GM21576 (cell line): ENCODE data around the gene CHD6.

Source experiments
- ATAC-seq: cut with Tn5 transposase; IDR thresholded peaks from one replicate; pipeline ENCODE4 v1.9.1; 2021; ENCODE audit warnings: mild to moderate bottlenecking, moderate library complexity; ENCODE audit not compliant: unreplicated experiment

Gene CHD6

DNA sequence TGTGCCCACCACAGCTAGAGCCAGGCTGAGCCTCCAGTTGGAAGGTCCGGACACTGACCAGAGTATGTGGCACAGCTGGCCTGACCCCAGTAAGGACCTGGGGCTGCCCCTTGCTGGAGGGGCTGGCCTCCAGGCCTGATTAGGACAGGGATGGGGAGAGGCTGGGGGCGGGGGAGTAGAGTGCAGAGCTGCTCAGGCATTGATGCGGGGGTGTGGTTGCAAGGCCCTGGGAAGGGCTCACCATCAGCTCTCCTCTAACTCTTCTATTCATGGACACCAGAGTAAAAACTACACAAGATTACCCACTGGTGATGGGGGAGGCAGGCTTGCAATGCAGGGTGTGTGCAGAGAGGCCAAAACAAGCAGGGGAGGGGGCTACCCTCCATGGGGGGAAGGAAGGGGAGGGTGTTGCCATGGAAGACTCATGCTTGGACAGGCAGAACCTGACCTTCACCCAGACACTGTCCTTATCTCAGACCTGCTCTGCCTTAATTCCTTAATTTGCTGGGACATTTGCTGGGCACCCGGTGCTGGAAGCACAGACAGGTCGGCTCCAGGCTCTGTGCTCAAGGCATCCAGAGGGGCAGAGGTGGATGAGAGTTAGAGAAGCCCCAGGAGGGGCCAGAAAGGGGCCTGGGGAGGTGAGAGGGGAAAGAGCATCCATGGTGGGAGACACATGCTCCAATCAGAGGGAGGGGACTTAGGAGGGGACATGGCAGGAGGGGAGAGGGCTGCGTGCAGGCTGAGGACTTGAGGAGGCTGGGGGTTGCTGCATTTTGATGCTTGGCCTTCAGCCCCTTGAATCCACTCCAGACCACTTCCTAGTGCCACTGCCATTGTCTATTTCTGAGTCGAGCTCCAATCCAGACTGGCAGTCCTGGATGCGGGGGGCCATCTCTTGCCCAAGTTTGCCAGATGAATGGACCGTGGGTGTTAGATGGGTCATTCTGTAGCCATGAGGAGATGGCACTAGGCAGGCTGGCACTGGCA, 244.0 kb downstream of the CHD6 start:
- ATAC-seq: no peak

DNA sequence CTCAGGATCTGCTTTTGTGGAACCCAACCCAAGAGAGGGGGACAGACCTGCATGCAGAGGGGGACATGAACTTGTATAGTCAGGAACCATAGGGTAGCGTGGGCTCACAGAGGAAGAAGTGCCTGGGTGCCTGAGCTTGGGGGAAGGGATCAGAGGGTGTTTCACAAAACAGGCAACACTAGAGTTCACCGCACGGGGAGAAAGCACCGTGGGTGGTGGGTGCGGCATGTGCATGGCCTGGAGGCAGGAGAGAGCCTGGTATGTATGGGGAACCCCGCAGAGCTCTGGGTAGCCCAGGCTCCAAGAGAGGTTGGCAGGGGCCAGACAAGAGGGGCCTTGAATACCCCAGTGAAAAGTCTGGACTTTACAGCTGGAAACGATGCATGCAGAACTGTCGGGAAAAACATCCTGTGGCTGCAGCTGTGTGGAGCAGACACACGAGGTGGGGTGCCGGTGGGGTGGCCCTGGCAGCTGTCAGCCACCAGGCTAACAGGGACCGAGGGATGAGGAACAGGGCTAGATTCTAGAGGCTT, 244.9 kb downstream of the CHD6 start:
- ATAC-seq: no peak

DNA sequence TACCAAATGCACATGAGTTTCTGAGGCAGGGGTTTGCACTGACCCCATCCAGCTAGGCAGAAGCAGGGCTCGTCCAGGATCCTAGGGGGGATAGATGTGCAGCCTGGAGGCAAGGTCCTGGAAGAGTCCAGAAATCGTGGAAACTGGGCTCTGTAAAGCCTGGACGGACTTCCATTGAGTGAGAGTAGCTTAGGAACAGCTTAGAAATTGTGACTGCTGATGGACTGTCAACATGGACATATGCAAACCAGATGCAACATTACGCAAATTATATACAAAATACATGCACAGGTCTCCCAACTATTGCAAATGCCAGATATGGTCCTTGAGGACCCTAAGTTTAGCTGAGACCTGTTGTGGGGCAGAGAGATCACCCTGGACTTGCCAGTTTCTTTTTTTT, 246.8 kb downstream of the CHD6 start:
- no peak for ATAC-seq

DNA sequence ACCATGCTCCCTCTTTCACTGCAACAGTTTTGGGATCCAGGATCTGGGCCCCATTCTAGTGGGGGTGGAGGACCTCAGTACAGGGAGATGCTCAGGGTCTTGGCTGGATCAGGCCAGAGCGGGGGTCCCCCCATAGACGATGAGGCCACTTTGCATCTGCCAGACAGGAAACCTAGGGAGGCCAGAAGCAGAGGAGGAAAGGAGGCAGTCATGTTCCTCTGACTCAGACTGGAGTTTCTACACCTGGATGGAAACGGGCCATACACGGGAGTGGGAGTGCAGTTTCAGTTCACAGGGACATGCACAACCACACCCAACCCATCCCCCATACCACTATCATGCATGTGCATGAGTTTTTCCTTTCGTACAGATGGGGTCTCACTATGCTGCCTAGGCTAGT, 248.0 kb downstream of the CHD6 start:
- no peak for ATAC-seq

DNA sequence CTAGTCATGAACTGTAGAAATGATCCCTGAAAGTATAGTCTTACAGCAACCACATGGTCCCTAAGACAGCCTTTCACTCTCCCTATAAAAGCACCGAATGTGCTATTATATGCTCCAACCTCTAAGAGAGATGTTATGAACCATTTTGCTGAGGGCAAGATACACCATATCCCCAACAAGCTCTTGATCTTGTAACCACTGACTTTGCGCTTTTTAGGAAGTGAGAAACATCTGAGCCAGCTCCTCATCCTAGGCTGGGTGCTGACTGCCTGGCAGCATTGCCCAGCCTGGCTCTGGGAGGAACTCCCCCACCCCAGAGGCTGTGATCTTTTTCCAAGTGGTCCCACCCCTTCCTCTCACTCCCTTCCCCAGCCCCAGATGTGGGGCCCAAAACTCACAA, 248.5 kb downstream of the CHD6 start:
- no peak for ATAC-seq

DNA sequence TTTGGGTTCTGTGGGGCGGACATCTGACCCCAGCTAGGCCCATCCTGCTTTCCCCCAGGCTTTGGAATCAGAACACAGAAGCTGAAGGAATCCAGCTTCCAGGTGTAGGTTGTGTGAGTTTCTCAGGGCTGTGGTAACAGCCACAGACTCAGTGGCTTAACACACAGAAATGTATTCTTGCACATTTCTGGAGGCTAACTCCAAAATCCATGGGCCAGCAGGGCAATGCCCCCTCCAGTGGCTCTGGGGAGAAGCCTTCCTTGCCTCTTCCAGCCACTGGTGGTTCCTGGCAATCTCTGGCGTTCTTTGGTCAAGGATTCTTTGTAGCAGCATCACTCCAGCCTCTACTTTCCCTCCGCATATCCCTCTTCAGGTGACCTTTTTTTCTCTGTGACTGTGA, 250.2 kb downstream of the CHD6 start:
- ATAC-seq: no peak

DNA sequence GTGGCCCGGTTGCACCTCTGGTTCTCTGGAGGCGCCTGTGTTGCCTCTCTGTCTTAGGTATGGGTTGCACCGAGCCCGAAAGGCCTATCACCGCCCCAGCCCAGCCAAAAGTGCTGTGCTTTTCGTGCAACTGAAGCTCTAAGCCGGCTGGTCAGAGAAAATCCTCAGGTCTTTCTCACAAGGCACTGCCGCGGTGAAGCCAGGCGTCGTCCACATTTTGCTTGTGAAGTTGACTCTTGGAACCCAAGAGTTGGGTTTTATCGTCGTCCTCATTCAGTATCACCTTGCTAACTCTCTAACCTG, 250.8 kb downstream of the CHD6 start:
- no peak for ATAC-seq

DNA sequence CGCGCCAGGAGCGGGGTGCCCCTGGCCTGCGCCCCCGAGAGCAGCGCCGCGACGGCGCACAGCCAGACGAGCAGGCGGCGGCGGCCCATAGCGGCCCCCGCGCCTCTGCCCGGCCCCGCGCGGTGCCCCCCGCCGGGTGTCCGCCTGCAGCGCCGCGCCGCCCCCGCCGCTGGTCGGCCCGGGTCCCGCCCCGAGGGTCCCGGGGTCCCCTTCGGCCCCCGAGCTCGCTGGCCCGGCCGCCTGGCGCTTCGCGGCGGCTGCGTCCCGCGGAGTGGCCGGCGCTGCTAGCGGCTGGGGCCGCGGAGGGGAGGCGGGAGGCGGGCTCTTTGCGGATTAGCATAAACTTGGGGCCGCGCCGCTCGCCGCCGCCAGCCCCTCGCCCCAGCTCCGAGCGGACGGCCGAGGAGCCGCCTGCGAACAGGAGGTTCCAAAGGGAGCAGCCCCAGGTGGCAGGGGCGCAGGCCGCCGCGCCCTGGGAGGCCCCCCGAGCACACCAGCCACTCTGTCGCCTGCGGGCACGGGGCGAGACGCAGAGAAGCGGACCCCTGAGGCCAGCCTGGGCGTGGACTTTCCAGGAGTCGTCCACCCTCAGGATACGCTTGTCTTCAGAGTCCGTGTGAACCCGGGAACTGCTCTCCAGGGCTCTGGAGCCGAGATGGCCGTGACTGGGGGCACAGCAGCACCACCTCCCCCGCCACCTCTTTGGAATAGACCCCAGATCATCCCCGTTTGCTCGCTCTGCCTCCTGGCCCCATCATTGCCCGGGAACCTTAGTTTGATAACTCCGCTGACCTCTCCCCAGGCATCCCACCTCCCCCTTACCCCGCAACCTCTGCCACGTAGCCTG, 251.4 kb downstream of the CHD6 start, which contains the start of gene EMILIN3:
EMILIN3 (minus strand) TSS at position 273 of the 847 bp plus-strand sequence; CDS start at position 89, 184 bp downstream.
- ATAC-seq: no peak

DNA sequence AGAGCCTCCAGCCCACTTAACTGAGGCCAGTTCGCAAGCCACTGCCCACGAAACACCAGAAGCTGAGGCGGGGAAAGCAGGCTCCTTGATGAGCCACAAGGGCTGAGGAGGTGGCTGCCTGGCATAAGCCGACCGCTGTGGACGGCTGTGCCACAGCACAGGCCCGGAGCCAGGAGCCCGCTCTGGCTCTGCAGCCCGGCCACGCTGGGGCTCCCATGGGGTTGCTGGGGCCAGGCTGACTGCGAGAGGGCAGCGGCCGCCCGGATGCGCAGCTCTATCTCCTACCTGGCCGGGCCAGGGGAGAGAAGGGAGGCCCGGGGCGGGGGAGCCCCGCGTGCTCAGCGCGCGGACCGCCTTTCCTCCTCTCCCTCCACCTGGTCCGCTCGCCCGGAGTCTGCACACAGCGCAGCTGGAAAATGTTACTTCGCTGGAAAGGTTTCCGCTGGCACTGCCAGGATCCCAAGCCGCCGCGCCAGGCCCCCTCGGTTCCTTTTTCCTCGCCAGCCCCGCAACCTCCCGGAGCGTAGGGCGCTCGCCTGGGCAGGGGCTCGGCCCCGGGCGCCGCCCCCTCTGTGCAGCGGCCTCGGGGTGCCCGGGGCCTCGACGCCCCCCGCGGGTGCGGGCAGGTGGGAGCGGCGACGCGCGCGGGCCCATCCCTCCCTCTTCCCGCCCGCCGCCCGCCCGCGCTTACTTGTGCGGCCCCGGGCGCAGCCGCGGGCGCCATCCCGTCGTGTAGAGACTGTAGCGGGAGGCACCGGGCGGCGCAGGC, 252.2 kb downstream of the CHD6 start:
- no peak for ATAC-seq

DNA sequence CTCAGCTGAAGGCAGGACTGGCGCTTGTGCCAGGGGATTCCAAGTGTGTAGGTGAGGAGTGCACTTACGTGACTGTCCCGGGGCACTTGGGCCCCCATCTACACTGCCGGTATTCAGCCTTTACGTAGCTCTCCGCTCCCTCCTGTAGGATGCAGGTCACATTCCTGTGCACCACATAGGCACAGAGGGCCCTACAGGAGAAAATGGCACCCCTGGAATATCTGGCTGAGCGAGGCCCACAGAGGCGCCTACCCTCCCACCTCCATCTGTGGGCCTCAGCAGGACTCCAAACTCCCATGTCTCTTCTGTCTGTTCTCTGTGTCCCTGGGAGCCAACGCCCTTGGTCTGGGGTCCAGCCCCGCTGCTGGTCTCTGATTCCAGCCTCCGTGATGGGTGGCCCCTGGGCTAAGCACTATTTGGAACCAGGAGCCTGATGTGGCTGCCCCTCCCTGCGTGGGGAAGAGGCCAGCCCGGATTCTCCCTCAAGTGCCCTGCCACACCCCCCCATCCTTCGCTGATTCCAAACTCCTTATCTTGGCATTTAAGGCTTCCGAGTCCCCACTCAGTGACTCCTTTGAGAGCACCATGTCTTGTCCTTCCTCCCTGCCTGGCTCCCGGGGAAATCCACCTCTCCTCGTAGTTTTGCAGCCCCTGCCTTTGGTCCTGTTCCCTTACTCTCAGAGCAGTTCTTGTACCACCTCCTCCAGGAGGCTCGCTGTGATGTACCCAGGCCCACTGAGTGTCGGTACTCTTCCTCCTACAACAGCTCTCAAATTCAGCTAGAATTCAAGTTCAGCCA, 253.0 kb downstream of the CHD6 start:
- no peak for ATAC-seq

DNA sequence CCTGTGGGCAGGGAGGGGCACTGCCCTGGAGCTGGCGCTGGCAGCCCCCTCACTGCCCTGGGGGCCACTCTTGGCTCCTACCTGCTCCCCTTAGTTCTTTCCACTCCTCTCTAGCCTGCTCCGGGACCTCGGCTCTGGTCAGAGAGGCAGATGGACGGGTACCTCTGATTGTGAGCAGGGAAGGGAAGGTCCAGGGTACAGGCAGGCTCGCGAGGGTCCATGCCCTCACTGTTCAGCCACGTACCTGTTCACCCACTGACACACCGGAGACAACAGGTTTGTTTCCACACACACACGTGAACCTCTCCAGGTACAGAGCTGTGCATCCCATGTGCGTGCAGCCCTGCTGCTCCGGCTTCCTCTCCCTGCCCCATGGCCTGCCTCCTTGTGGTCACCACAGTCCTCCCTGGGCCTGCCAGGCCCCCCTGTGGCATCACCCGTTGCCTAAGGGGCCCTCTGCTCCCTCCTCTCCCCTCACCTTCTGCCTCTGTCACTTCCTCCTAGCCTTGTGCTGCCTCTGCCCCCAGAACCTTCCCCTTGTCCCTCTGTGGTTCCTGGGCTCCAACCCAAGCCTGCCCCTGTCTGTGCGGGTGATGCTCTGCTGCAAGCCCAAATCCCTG, 253.8 kb downstream of the CHD6 start:
- no peak for ATAC-seq

DNA sequence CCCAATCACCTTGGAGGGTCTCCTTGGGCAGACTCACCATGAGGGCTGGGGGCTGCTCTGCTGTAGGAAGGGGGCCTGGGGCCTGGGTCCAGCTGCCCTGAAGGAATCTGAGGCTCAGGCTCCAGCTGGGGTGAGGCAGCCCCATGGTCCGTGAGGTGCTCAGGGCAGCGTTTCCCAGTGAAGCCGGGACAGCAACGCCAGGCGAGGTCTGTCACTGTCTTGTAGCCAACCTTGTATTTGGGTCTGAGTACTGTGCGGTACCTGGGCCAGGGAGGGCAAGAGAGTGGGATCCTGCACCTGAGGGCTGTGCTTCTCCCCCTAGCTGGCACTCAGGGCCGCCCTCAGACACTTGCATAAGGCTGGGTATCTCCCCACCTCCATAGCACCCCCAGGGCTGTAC, 254.6 kb downstream of the CHD6 start:
- ATAC-seq: no peak

DNA sequence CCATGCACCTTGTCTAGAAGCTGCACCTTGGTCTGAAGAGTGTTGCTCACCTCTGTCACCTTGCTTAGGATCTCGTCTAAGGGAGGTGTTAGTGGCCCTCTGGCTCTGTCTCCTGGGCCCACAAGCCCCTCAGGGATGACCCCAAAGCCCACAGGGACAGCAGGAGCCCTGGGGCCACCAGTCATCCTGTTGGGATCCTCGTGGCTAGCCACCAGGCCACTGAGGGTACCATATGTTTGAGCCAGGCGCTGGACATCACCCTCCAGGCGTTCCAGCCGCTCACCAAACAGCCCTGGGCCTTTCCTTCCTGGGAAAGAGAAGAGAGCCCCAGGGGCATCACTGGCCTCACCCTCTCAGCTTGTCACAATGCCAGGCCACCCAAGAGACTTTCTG, 255.4 kb downstream of the CHD6 start:
- ATAC-seq: no peak

DNA sequence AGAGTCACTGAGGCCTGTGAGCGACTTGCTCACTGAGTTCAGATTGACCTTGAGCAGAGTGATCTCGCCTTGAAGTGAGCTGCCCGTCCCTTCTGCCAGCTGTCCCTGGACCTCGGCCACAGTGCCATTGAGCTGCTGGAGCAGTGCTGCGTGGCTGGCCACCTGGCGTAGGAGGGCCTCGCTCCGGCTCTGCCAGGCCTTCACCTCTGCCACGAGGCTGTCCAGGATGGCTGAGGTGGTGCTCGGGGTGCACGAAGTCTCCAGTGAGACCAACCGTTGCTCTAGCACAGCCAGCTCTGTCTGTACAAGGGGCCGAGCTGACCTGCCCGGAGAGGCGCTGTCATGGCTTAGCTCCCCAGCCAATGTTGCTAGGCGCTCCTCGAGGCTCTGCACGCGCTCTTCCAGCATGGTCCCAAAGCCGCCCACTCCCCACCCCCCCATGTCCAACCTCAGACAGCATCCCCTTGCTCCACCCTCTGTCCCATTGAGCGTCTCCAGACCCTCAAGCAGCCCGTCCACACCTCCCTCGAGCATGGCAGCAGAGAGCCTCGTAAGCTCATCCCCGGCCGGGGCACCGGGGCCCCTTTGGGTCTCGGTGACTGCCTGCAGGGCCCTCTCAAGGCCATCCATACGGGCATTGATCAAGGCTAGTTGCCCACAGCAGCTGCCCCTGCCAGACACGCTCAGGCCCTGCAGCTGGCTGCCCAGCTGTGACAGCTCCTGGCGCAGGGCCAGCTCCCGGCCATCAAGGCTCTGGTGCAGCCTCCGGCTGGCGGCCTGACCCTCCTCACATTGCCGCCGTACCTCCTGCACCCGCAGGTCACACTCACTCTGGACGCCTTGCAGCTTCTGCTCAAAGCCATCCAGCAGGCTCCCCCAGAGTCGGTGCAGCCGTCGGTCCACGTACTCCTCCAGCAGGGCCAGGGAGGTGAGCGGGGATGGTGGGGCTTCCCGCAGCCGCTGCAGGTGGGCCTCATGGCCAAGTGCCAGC, 256.1 kb downstream of the CHD6 start:
- ATAC-seq: no peak

DNA sequence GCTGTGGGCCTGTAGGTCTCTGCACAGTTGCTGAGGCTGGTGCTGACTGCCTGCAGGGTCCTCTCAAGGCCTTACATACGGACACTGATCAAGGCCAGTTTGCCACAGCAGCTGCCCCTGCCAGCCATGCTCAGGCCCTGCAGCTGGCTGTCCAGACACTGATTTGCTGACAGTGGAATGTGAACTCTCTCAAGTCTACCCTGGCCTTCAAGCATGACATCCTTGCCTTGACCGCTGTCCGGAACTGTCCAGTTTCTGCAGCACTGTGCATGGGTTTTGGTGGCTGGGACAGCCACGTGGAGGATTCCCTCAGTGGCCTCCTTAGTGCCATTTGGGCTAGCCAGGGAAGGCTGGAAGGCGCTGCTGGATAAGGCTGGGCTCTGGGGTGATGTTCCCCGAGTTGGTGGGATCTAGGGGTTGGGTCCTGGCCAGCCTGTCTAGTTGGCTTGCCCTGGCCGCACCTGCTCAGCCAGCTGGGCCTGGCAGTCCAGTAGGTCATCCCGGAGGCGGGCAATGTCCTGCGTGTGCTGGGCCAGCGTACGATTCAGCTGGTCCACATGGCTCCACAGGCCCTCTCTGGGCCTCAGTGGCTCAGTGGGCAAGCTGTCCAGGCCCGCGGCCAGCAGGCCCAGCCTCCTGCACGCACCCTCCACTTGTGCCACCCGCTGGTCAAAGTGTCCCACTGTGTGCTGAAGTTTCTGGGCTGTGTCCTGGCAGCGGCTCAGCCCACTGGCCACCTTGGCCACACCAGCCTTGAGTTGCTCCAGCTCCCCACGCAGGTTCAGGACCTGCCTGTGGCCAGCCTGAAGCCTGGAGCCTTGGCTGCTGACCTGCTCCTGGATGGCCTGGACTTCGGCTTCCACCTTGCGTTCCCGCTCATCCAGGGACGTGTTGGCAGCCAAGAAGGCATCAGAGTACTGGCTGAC, 257.1 kb downstream of the CHD6 start:
- no peak for ATAC-seq

DNA sequence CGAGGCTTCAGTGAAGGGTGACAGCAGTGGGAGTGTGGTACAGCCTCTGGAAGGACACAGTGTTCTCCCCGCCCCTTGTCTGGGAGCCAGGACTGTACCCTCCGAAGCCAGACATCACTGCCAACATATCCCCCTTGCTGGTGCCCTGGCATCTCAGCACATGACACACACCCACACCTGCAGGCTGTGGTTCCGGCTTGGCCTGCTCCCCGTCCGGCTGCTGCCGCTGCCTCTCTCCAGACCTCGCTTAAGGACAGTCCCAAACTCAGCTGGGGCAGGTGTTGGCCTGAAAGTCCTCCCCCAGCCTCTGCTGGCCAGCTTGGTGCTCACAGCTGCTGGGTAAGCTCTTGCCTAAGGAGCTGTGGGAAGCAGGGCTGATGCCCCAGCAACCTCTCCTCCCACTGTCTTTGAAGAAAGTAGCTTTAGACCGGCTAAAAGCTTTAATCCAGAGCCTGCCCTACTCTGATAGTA, 258.6 kb downstream of the CHD6 start:
- no peak for ATAC-seq

DNA sequence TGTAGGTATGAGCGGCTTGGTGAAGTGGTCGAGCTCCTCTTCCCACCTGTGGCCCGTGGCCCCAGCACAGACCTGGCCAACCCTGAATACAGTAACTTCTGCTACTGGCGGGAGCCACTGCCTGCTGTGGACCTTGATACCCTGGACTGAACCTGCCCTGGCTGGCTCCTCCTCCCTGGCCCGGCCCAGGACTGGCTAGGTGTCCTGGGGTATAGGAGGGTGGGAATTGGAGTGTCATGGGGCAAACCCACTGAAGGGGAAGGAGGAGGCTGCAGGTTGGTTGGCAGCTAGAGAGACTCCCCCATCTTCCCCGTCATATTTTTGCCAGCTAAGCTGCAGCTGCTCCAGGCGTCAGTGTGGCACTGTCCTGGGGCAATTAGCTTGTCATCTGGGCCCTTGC, 259.5 kb downstream of the CHD6 start:
- ATAC-seq: no peak
